ENCODE measurements around the gene EPGN. TPM values are rescaled to one million over a fixed set of nuclear protein-coding genes. Genes with fewer than 3 reads are reported as not detected.
"Not testable (repeated sequence)": the region's sequence is repeated elsewhere in the genome, so short reads cannot be mapped to it uniquely, and the experiment has no call there.

Gene EPGN
- total RNA-seq, 1 donor from 2014 or later = 0.19 TPM

DNA sequence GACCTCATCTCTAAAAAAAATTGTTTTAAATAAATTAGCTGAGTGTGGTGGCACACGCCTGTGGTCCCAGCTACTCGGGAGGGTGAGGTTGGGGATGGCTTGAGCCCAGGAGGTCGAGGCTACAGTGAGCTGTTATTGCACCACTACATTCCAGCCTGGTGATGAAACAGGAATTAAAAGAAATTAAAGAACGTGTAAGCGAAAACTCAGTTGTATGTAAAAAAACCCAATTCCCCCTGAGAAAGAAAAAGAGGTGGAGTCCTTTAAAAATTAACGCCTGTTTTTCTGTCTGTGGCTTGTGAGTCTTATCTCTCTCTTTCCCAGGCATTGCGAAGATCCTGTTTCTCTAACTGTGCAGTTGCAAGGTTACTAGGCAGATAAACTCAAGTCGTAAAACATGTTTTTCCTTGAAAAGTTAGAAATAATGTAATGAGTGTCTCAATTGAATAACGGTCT, 22.1 kb downstream of the EPGN start:
- intact Hi-C loops (cut with DNase I) = no loop called here

DNA sequence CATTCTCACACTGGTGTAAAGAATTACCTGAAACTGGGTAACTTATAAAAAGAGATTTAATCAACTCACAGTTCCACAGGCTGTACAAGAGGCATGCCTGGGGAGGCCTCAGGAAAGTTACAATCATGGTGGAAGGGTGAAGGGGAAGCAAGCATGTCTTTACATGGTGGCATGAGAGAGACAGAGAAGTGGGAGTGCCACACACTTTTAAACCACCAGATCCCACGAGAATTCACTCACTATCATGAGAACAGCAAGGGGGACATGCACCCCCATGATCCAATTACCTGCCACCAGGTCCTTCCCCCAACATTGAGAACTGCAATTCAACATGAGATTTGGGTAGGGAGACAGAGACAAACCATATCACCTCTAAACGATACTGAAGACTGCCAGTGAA, 23.0 kb downstream of the EPGN start:
- intact Hi-C loops (cut with DNase I) = no loop called here
- ATAC-seq = no peak
- DNase-seq (ENCODE audit: missing footprints) = no peak

More for the DNA sequence above, 22.1 kb downstream of the EPGN start:
- ATAC-seq (no peak), DNase-seq (ENCODE audit: missing footprints) (no peak)

DNA sequence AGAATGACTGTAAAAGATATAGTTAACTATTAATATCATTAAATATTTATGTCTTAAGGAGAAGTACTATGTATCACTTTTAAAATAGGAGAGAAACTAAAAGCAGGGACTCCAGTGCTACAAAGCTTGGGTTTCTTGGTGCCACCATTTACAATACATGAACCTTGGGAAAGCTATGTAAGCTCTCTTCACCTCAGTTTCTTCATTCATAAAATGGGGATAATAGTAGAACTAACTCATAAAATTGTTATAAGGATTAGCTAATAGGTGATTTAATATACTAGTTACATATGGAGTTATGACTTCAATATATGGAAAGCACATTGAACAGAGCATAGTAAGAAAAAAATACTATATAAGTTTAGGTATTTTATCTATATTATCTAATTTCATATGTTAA, 23.7 kb downstream of the EPGN start:
- DNase-seq (ENCODE audit: missing footprints) = no peak
- intact Hi-C loops (cut with DNase I) = no loop called here

DNA sequence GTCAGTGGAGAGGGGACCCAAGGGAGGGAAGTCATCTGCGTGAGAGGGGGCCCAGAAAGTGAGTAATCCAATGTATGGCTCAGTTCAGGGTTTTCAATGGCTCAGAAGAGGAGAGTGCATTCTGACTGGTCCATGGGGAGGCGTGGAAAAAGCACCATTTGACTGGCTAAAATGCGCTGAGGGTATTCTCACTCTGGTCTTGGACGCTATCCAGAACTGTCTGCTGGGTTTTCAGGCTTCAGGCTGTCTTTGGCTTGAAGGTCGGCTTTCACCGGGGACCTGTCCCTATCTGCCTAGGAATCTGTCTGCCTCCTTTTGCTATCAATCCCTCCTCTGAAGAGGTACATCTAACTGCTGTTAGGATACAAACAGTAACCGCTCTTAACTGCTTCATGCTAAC, 26.4 kb downstream of the EPGN start:
- ATAC-seq (no peak), DNase-seq (ENCODE audit: missing footprints) (no peak)
- intact Hi-C loops (cut with DNase I) = no loop called here

More for the DNA sequence above, 23.7 kb downstream of the EPGN start:
- ATAC-seq = no peak

DNA sequence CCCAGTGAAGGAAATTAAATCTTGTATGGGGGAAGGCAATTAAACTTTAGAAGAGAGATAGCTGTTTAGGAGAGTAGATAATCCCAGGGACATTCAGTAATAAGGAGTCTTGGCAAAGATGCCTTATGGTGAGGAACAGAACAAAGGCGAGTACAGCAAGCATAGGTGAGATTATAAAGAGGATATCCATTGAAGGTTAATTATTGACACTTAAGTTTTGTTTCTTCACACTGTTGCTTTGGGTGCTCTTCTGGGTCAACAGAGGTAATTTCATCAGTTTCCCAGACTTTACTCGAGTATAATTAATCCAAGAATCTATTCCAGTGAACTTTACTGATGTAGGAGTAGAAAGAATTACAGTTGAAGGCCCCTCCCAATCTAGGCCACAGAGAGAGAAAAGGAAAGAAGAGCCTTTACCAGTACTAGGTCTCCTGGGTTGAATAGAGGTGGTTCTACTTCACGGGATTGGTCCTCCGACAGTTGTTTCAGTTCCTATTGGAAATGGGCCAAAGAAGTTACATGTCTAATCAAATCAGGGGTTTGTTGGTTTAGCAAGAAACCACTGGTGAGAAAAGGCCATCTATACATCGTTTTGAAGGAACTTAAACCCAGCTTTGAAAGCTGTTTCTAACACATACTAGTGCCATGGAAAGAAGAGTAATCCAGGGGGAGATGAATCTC, 27.2 kb downstream of the EPGN start:
- intact Hi-C loops (cut with DNase I) = no loop called here

DNA sequence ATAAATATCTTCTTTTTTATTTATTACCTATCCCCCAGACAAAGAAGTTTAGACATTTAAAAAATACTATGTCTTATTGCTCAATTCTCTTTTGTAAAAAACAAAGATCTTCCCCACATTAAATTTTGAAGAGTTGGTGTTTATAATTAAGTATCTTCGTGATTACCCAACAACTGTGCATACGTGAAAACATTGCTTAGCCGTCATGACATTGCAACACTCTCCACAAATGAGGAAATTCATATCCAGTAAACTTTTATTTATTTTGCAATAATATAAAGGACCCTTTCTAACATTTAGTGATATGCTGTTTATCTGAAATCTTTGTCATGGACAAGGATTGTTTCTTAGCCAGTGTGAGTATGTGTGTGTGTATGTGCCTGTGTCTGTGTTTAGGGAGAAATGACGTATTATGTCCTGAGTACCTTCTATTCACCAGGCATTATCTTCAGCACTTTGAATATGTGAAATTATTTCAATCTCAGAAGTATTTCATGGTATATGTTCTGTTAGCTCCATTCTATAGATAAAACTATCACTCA, 30.6 kb downstream of the EPGN start:
- intact Hi-C loops (cut with DNase I) = no loop called here
- no peak for DNase-seq (ENCODE audit: missing footprints)
- ATAC-seq = no peak

More for the DNA sequence above, 27.2 kb downstream of the EPGN start:
- DNase-seq (ENCODE audit: missing footprints) = no peak
- ATAC-seq = no peak

DNA sequence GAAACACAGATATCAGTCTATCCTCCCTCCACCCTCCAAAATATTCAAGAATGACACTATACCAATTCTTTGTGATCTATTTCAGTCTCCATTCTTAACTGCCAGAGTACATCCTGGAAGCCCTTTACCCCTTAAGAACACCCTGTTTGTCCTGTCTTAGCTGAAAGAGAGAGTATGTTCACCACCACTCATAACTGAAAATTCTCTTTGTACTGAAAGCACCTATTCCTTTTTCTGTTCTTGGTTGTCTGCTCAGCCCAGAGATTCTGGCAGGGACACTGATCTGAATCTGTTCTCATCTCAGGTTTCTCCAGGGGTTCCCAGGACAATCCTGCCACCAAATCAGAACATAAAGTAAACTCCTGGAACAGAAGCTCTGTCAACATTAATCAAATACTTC, 31.2 kb downstream of the EPGN start:
- DNase-seq (ENCODE audit: missing footprints) (no peak), ATAC-seq (no peak)
- intact Hi-C loops (cut with DNase I) = no loop called here

DNA sequence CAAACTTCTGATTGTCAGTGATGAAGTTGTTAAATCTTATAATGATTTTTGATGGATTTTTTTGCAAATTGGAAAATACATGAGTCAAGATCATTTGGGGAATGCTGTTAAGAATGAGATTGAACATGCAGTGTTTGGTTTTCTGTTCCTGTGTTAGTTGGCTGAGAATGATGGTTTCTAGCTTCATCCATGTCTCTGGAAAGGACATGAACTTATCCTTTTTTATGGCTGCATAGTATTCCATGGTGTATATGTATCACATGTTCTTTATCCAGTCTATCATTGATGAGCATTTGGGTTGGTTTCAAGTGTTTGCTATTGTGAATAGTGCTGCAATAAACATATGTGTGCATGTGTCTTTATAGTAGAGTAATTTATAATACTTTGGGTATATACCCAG, 32.2 kb downstream of the EPGN start:
- intact Hi-C loops (cut with DNase I); DNase-seq (ENCODE audit: missing footprints); ATAC-seq: not testable (repeated sequence)

DNA sequence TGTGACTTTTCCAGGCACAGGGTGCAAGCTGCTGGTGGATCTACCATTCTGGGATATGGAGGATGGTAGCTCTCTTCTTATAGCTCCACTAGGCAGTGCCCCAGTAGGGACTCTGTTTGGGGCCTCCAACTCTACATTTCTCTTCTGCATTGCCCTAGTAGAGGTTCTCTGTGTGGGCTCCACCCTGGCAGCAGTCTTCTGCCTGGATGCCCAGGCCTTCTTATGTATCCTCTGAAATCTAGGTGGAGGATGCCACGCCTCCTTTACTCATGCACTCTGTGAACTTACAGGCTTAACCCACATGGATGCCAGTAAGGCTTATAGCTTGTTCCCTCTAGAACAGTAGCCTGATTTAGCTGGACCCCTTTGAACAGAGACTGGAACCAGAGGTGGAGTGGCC, 35.8 kb downstream of the EPGN start:
- intact Hi-C loops (cut with DNase I) = no loop called here
- DNase-seq (ENCODE audit: missing footprints) = no peak
- ATAC-seq = no peak

DNA sequence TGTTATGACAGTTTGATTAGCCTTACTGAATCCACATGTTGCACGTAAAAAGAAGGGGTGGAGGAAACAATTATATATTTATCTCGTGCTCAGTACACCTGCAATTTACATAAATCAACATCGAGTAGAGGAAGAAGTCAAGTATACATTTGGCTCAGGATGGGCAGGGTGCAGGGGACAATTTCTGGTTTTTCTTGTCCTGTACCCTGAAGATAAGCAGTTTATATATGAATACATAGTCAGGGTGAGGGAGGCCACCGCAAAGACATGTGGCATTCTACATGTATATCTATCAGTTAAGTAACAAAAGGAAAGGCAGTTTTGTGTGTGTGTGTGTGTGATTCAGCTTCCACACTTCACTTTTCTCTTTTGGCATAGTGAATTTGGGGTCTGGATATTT, 45.6 kb downstream of the EPGN start:
- DNase-seq (ENCODE audit: missing footprints) = no peak
- ATAC-seq = no peak
- intact Hi-C loops (cut with DNase I) = no loop called here

DNA sequence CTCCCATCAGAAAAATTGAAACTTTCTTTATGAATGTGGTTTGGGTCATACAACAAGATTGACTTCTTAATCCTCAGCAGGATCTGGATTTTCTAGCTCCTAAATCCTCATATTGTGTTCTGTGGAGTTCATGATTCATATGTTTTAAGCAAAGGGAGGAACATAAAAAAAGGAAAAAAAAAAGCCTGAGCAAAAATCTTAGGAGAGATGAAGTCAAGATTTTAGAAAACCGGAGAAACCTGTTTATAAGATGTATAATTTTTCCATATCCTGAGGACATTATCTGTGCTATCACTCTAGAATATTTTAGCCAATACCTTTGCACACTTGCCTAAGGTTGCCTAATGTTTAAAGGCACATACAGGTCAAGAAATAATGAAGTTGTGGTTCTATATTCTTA, 49.7 kb downstream of the EPGN start:
- DNase-seq (ENCODE audit: missing footprints) = no peak
- ATAC-seq = no peak
- intact Hi-C loops (cut with DNase I) = no loop called here

DNA sequence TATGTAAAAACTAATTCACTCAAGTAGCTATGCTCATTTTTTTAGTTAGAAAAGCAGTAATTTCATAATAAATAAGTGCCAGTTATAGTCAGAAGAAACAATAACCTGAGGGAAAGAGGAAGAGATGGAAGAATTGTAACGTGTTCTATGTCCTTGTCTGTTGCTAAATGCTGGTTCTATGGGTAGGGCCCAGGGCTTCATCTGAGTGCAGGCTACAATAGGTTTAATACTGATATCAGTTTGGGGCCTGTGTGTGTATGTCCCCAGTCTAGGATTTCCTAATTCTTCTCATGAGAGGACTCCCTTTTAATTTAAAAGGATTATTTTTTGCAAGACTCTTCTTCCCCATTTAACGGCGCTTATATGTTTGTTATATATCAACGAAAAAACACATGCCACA, 53.4 kb downstream of the EPGN start:
- no peak for DNase-seq (ENCODE audit: missing footprints)
- intact Hi-C loops (cut with DNase I) = no loop called here
- ATAC-seq = no peak

DNA sequence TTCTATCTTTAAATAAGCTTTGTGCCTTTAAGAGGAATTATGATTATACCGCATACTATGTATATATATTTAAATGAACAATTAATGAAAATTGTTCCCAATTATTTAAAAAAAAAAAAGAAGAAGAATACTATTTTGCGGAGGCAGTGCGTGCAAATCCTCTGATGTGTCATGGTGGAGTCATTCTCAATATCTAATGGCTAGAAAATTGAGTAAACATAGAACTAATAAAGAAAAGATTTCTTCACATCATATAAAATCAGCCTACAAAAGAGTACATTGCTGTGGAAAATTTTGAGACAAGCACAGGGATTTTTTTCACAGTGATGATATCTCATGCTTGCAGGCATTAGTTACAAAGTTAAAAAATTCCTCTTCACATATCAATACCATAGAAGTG, 54.1 kb downstream of the EPGN start:
- ATAC-seq = no peak
- no peak for DNase-seq (ENCODE audit: missing footprints)

DNA sequence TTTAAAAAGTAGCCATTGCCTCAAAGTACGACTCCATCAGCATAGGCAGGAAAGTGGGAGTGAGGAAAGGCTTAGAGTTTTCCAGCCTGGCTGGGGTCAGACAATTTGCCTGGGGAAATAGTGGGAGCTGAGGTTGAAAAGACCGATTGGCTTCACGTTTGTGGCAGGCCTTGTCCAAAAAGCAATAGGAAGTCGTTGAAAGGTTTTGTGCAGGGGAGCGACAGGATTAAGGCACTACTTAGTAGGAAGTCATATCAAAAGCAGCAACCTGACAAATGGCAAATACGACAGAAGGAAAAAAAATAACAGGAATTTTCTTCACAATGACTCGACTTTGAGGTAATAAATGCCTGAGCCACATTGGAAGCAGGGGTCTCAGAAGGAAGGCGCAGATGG, 56.0 kb downstream of the EPGN start:
- DNase-seq (ENCODE audit: missing footprints) (no peak), ATAC-seq (no peak)
- intact Hi-C loops (cut with DNase I) = no loop called here

More for the DNA sequence above, 54.1 kb downstream of the EPGN start:
- intact Hi-C loops (cut with DNase I) = no loop called here

DNA sequence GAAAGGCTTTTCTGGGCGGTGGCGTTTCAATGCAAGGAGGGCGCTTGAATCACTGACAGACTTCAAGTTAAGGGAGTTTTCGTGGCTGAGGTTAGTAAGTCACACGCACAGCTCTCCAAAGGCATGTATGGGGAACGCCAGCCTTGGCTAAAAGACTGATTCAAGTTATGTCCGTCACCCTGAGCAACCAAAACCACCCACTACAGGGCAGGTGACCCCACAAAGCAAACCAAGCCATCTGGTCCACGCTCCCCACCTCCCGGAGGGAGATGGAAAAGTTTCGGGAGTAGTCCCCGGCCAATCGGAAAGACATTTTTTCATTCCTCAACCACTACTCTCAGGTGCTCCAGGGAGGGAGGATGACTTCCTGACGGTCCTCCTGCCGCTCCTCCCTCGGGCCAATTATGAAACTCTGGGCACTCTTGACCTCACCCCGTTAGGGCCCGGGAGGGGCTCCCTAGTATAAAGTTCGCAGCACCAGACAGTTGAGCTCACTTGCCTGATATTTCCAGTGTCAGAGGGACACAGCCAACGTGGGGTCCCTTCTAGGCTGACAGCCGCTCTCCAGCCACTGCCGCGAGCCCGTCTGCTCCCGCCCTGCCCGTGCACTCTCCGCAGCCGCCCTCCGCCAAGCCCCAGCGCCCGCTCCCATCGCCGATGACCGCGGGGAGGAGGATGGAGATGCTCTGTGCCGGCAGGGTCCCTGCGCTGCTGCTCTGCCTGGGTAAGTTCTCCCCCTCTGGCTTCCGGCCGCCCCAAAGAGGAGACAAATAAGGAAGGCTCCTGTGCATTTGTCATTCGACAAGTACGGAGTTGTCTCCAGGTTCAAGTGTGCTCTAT, 56.6 kb downstream of the EPGN start, which contains the start of gene EREG:
TSS of gene EREG (plus strand) at position 494 of the 840 bp plus-strand sequence. CDS start at position 658, 164 bp downstream.
- intact Hi-C loops (cut with DNase I) = no loop called here
- peak; percentile 81 for DNase-seq (ENCODE audit: missing footprints)
- peak; percentile 50 for ATAC-seq

DNA sequence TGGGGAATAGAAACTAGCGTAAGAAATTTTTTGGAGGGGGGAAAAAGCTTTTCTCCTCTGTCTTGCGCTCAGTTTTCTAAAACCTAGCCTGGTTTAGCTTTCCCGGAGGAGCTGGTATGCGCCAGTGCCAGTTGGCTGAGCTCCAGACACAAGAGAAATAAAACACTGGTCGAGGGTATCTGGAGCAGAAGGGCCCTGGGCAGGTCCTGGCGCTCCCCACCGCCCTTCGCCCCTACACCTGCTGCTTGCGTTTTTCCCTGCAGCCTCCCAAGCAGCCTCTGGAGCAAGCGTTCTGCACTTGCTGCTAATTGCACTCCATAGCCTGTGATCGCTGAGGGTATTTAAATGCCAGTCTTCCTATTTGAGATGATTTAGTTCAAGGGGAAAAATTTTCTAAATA, 57.5 kb downstream of the EPGN start:
- ATAC-seq (no peak), DNase-seq (ENCODE audit: missing footprints) (peak; percentile 17)
- intact Hi-C loops (cut with DNase I) = no loop called here

Measured in Right ventricle myocardium inferior (tissue), 1 donor.